GM12891 (cell line): Measurements from ENCODE around the gene ZDHHC11B.
"Not testable (repeated sequence)": the region's sequence is repeated elsewhere in the genome, so short reads cannot be mapped to it uniquely, and the experiment has no call there.

Source experiments
- DNase-seq: peaks from one replicate; pipeline ENCODE4 v3.0.0; 2011; ENCODE audit warnings: low spot score; ENCODE audit not compliant: insufficient read length
- FAIRE-seq: peaks from 2 replicates; lab custom pipeline; 2011; peaks lifted over from hg19 to GRCh38; lab: Jason Lieb, UNC
- PAX5 ChIP-seq: IDR thresholded peaks from 2 replicates; pipeline ENCODE4 v1.6.1; 2011; ENCODE audit warnings: low read length, moderate library complexity, mild to moderate bottlenecking; ENCODE audit not compliant: insufficient read depth, severe bottlenecking
- POLR2A ChIP-seq: IDR thresholded peaks from 2 replicates; pipeline ENCODE4 v1.6.1; 2011; ENCODE audit warnings: low read depth, low read length, control low read depth
- POLR2AphosphoS5 ChIP-seq: IDR thresholded peaks from 2 replicates; pipeline ENCODE4 v1.6.1; 2011; ENCODE audit warnings: low read depth, low read length, control low read depth
- POU2F2 ChIP-seq: IDR thresholded peaks from 2 replicates; pipeline ENCODE4 v1.6.1; 2011; ENCODE audit warnings: low read depth, mild to moderate bottlenecking, control low read depth, low read length, moderate library complexity
- SPI1 ChIP-seq: IDR thresholded peaks from 2 replicates; pipeline ENCODE4 v1.6.1; 2011; ENCODE audit warnings: low read depth, low read length, control low read depth
- TAF1 ChIP-seq: IDR thresholded peaks from 2 replicates; pipeline ENCODE4 v1.6.1; 2011; ENCODE audit warnings: low read depth, low read length, control low read depth

The ZDHHC11B gene

GRCh38 chr5:777756-778161 is 6.8 kb downstream of the ZDHHC11B start:
- FAIRE-seq (no peak), DNase-seq (no peak)
- TF ChIP-seq POLR2AphosphoS5 (no peak), PAX5 (no peak), SPI1 (no peak), TAF1 (no peak), POLR2A (no peak), POU2F2 (no peak)

- DNase-seq (no peak), FAIRE-seq (no peak)
- TF ChIP-seq POU2F2 (no peak), SPI1 (no peak), TAF1 (no peak), POLR2A (no peak), POLR2AphosphoS5 (no peak), PAX5 (no peak)
Measured at GRCh38 chr5:776862-777711, 7.4 kb downstream of the ZDHHC11B start.

GRCh38 chr5:775961-776861 is 8.3 kb downstream of the ZDHHC11B start:
- no peak for TF ChIP-seq POU2F2
- no peak for TF ChIP-seq POLR2A
- no peak for TF ChIP-seq PAX5
- TF ChIP-seq TAF1 = no peak
- no peak for TF ChIP-seq SPI1
- TF ChIP-seq POLR2AphosphoS5 = no peak
- DNase-seq (no peak), FAIRE-seq (no peak)

GRCh38 chr5:775595-775960 is 9.0 kb downstream of the ZDHHC11B start:
- not testable (repeated sequence) for FAIRE-seq, DNase-seq

GRCh38 chr5:774854-775505 is 9.5 kb downstream of the ZDHHC11B start:
- not testable (repeated sequence) for FAIRE-seq, DNase-seq

GRCh38 chr5:774304-774703 is 10.2 kb downstream of the ZDHHC11B start:
- not testable (repeated sequence) for DNase-seq, FAIRE-seq

GRCh38 chr5:773517-774264 is 10.8 kb downstream of the ZDHHC11B start:
- no peak for TF ChIP-seq TAF1
- TF ChIP-seq POLR2A = no peak
- no peak for TF ChIP-seq POU2F2
- TF ChIP-seq PAX5 = no peak
- TF ChIP-seq POLR2AphosphoS5 = no peak
- no peak for TF ChIP-seq SPI1
- DNase-seq (no peak), FAIRE-seq (no peak)

- not testable (repeated sequence) for DNase-seq, FAIRE-seq
Measured at GRCh38 chr5:772931-773330, 11.6 kb downstream of the ZDHHC11B start.

- not testable (repeated sequence) for FAIRE-seq, DNase-seq
Measured at GRCh38 chr5:772547-772890, 12.0 kb downstream of the ZDHHC11B start.

- not testable (repeated sequence) for FAIRE-seq, DNase-seq
Measured at GRCh38 chr5:771841-772546, 12.5 kb downstream of the ZDHHC11B start.

- DNase-seq, FAIRE-seq: not testable (repeated sequence)
Measured at GRCh38 chr5:771087-771781, 13.3 kb downstream of the ZDHHC11B start.

GRCh38 chr5:770585-770984 is 13.9 kb downstream of the ZDHHC11B start:
- not testable (repeated sequence) for DNase-seq, FAIRE-seq

GRCh38 chr5:769485-770145 is 14.9 kb downstream of the ZDHHC11B start:
- DNase-seq, FAIRE-seq: not testable (repeated sequence)
